K562 treated with DMSO at 1 percent for 48 hours (cell line): ENCODE measurements around the gene KRT27. TPM values are rescaled to one million over a fixed set of nuclear protein-coding genes. Genes with fewer than 3 reads are reported as not detected.

ENCODE experiments used
- total RNA-seq: library from RNA; unstranded; fragments of 300-600 nt; gene quantifications from 2 replicates; pipeline ENCODE4 v1.2.3, GENCODE V29; 2022; ENCODE audit warnings: low replicate concordance; ENCODE audit errors: extremely low read depth

Gene KRT27, protein sequence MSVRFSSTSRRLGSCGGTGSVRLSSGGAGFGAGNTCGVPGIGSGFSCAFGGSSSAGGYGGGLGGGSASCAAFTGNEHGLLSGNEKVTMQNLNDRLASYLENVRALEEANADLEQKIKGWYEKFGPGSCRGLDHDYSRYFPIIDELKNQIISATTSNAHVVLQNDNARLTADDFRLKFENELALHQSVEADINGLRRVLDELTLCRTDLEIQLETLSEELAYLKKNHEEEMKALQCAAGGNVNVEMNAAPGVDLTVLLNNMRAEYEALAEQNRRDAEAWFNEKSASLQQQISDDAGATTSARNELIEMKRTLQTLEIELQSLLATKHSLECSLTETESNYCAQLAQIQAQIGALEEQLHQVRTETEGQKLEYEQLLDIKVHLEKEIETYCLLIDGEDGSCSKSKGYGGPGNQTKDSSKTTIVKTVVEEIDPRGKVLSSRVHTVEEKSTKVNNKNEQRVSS
- not detected in 2 replicates for total RNA-seq

DNA sequence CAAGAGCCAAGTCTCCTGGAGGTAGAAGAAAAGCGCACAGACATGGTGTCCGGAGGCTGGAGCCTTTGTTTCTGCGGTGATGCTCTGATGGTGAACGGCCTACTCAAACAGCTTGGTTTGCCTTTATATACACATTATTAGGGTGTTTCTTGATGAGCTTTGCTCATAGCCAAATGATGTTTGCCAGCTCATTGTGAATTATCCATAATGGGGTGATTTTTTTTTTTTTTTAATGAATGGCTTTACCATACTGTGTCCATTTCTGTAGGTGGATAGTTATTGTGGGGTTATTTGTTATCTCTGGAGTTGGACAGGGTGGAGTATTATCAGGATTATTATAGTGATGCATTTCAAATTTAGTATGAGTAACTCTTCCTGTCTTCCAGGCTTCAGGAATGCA lies at the start of gene KRT27:
Gene KRT27 (minus strand): TSS at position 101 of the 400 bp plus-strand sequence. CDS start 57 bp downstream, at position 44.

DNA sequence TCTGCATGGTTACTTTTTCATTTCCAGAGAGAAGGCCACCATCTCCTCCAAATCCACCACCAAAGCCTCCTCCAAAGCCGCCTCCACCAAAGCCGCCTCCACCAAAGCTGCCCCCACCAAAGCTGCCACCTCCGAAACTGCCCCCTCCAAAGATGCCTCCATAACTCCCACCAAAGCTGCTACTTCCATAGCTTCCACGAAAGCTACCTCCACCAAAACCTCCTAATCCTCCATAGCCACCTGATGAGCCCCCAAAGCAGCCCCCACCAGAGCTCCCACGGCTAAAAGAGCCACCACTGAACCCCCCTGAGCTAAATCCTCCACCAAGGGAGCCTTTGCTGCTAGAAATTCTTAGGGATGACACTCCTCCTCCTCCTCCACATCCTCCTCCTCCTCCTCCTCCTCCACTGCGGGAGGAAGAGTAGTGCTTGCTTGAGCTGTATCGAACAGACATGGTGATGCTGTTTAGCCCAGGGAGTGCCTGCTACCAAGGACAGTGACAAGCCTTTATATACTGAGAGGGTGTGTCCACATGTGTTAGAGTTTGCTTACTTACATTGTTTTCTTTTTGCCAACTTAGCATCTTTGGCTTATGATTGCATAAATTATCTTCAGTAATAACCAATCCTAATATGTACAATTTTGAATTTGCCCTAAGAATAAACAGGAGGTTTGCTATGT lies 39.9 kb upstream of the KRT27 start, which contains the start of gene KRT10:
Gene KRT10 (minus strand): TSS at position 483 of the 681 bp plus-strand sequence. CDS start 29 bp downstream, at position 454.

DNA sequence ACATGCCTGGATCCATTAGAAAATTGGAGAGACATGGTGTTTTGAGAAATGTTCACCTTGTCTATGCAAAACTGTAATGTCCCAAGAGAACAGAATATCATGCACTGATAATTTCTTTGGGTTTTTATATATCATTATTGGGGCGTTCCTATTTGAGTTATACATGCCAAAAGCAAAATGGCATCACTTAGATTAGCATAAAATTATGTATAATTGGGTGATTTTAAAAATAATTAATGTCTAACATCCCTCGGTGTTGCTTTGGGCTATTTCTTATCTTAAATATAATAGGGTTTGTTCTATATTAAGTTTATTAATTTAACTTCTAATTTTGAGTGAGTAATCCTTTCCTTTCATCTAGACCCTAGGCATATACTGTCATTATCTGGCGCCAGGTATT lies 17.5 kb upstream of the KRT27 start, which contains the start of gene KRT28:
Gene KRT28 (minus strand): TSS at position 101 of the 400 bp plus-strand sequence. CDS start 66 bp downstream, at position 35.

DNA sequence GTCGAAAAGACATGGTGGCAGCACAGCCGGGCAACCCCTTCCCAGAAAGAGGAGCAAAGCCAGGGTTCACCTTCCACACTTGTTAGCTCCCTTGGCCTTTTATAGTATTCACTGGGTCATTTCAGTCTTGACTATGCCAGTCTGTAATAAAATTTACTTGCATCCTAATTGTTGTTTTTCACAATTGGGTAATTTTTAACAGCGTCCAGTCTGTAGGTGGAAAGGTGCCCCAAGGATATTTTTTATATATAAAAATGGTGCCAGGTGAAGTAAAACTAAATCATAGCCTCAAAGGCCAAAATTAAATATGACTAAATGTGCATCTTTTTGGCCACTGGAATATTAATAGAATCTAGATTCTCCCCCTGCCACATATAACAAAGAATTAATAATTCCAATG lies 10.2 kb downstream of the KRT27 start, which contains the start of gene KRT26:
Gene KRT26 (minus strand): TSS at position 101 of the 400 bp plus-strand sequence. CDS start 88 bp downstream, at position 13.

DNA sequence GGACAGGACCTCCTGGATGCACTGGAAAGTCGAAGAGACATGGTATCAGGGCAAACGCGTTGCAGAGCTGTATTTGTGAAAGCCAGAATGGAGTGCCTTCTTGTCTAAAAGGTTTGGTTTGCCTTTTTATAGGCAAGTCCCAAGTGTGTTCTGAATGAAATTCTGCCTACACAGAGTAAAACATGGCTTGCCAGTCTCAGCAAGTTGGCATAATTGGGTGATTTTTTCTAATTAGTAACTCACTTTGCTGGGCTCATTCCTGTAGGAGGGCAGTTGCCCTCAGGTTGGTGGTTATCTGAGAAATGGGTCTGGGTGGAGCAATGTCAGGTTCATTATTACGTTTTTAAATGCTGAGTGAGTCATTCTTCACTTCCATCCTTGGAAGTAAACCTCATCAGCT lies 27.1 kb downstream of the KRT27 start, which contains the start of gene KRT25:
Gene KRT25 (minus strand): TSS at position 101 of the 400 bp plus-strand sequence. CDS start 60 bp downstream, at position 41.

Other genes with a start within 250 kb of the KRT27 start
- gene CCR7, start 217.1 kb downstream of the KRT27 start, total RNA-seq = not detected in 2 replicates
- not detected in 2 replicates for gene SMARCE1, start 134.7 kb downstream of the KRT27 start, total RNA-seq
- gene KRT222, start 117.4 kb downstream of the KRT27 start, total RNA-seq = not detected in 2 replicates
- gene KRT24, start 78.8 kb downstream of the KRT27 start, total RNA-seq = not detected in 2 replicates
- not detected in 2 replicates for gene KRT25, start 27.2 kb downstream of the KRT27 start, total RNA-seq
- gene KRT26, start 10.3 kb downstream of the KRT27 start, total RNA-seq = not detected in 2 replicates
- not detected in 2 replicates for gene KRT28, start 17.4 kb upstream of the KRT27 start, total RNA-seq
- gene KRT10, start 40.1 kb upstream of the KRT27 start, total RNA-seq = not detected in 2 replicates
- gene KRT12, start 84.7 kb upstream of the KRT27 start, total RNA-seq = not detected in 2 replicates
- not detected in 2 replicates for gene KRT20, start 102.7 kb upstream of the KRT27 start, total RNA-seq
- gene KRT23, start 155.1 kb upstream of the KRT27 start, total RNA-seq = not detected in 2 replicates
- not detected in 2 replicates for gene KRT39, start 184.4 kb upstream of the KRT27 start, total RNA-seq
- not detected in 2 replicates for gene KRT40, start 201.8 kb upstream of the KRT27 start, total RNA-seq
- gene KRTAP3-3, start 211.6 kb upstream of the KRT27 start, total RNA-seq = not detected in 2 replicates
- gene KRTAP3-2, start 217.4 kb upstream of the KRT27 start, total RNA-seq = not detected in 2 replicates
- not detected in 2 replicates for gene KRTAP3-1, start 226.6 kb upstream of the KRT27 start, total RNA-seq
- gene KRTAP1-5, start 244.7 kb upstream of the KRT27 start, total RNA-seq = not detected in 2 replicates
- gene KRTAP1-4, start 247.6 kb upstream of the KRT27 start, total RNA-seq = not detected in 2 replicates